Measurements from ENCODE around the gene FARP1.

DNA sequence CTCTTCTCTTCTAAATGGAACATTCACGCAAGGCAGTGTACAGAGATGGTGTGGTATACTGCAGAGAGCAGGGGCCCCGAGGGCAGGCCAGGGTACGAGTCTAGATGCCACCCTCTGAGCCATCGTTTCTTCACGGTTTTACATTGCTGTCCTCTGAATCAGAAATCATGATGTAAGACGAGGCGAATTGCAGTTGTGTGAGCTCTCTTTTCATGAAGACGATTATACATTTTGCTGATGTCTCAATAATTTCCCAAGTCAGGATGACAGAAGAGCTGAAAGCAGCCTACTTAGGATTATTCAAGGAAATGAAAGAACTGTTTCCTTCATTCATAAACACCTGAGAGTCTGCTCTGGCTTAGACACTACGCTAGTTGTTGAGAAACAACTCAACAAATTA lies 127.9 kb downstream of the FARP1 start:
- TF ChIP-seq, protein P1, sequence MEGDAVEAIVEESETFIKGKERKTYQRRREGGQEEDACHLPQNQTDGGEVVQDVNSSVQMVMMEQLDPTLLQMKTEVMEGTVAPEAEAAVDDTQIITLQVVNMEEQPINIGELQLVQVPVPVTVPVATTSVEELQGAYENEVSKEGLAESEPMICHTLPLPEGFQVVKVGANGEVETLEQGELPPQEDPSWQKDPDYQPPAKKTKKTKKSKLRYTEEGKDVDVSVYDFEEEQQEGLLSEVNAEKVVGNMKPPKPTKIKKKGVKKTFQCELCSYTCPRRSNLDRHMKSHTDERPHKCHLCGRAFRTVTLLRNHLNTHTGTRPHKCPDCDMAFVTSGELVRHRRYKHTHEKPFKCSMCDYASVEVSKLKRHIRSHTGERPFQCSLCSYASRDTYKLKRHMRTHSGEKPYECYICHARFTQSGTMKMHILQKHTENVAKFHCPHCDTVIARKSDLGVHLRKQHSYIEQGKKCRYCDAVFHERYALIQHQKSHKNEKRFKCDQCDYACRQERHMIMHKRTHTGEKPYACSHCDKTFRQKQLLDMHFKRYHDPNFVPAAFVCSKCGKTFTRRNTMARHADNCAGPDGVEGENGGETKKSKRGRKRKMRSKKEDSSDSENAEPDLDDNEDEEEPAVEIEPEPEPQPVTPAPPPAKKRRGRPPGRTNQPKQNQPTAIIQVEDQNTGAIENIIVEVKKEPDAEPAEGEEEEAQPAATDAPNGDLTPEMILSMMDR (IDR thresholded peaks at IDR 0.05) = no peak
- no peak for TF ChIP-seq POLR2A (IDR thresholded peaks at IDR 0.05)
